ENCODE measurements around the gene ZBTB7A. TPM values are rescaled to one million over a fixed set of nuclear protein-coding genes. Genes with fewer than 3 reads are reported as not detected.

ZBTB7A gene
- total RNA-seq, 1 experiment from 2014 or later: 49.5 TPM

GRCh38 chr19:4051175-4052101 lies 15.3 kb downstream of the ZBTB7A start:
- BruUV-seq (replicated peaks): no TSS peak
- H4K20me1 ChIP-seq (ENCODE audit: insufficient read depth): peaks cover 8% of the 10 kb centered on the region; the same call in 1 of the 2 replicates
- POLR2A ChIA-PET: no interaction called here
- no peak overlapping the region for H2AFZ ChIP-seq (ENCODE audit: low read depth, low read length, poor library complexity, severe bottlenecking)
- no peak overlapping the region for H3K9ac ChIP-seq (ENCODE audit: low read length)
- ATAC-seq: no peak
- intact Hi-C loops (cut with micrococcal nuclease): no loop called here
- CTCF ChIA-PET: no interaction called here
- RAD21 ChIA-PET (ENCODE audit: low non-redundant PET in 1 of 2, low total read pairs in 2 of 2, uncharacterized antibody in 2 of 2, unreplicated experiment in 2 of 2): no interaction called here
- DNase-seq (ENCODE audit: low read depth, low spot score): no peak
- no peaks in the 10 kb centered on the region for H3K9me3 ChIP-seq (ENCODE audit: control insufficient read depth in 1 of 2, insufficient read depth in 1 of 2, low read depth in 1 of 2, low read length in 2 of 2)
- H3K4me2 ChIP-seq (ENCODE audit: low read length): no peak overlapping the region
- no peaks in the 10 kb centered on the region for H3K9me2 ChIP-seq (ENCODE audit: insufficient read depth)
- no peak overlapping the region for H3K4me3 ChIP-seq (replicated peaks in 1 of 2; ENCODE audit: low read depth in 1 of 2, low read length in 2 of 2)
- no peaks in the 10 kb centered on the region; a peak in 1 of 4 replicates for H3K4me1 ChIP-seq (ENCODE audit: control insufficient read depth in 1 of 2, insufficient read depth in 2 of 2, low read length in 2 of 2)
- no peak for TF ChIP-seq RAD21 (IDR thresholded peaks at IDR 0.05; ENCODE audit: low read depth)
- no peak for TF ChIP-seq EGR1 (IDR thresholded peaks at IDR 0.05; ENCODE audit: low read depth)
- no peak for TF ChIP-seq ELF1 (IDR thresholded peaks at IDR 0.05; ENCODE audit: borderline replicate concordance, low read depth)
- no peak for TF ChIP-seq FOSL1 (IDR thresholded peaks at IDR 0.05; ENCODE audit: low read depth)
- TF ChIP-seq YY1 (IDR thresholded peaks at IDR 0.05; ENCODE audit: extremely low read depth, insufficient replicate concordance, low read depth, low read length): no peak
- TF ChIP-seq ZNF274 (IDR thresholded peaks at IDR 0.05; ENCODE audit: low read depth, low read length): no peak
- no peak for TF ChIP-seq JUND (IDR thresholded peaks at IDR 0.05)
- TF ChIP-seq TCF7L2 (IDR thresholded peaks at IDR 0.05; ENCODE audit: borderline replicate concordance, extremely low read depth, insufficient read depth, insufficient read length): no peak
- TF ChIP-seq CBX3 (IDR thresholded peaks at IDR 0.05; ENCODE audit: low read depth): no peak
- no peak for TF ChIP-seq SIN3A (IDR thresholded peaks at IDR 0.05; ENCODE audit: low read depth)
- no peak for TF ChIP-seq SP1 (IDR thresholded peaks at IDR 0.05; ENCODE audit: low read depth)
- TF ChIP-seq ZBTB33 (IDR thresholded peaks at IDR 0.05; ENCODE audit: extremely low read depth, insufficient replicate concordance, low read length): no peak
- no peak for TF ChIP-seq EZH2phosphoT487 (IDR thresholded peaks at IDR 0.05; ENCODE audit: borderline replicate concordance)
- no peak for TF ChIP-seq POLR2A (IDR thresholded peaks at IDR 0.05; ENCODE audit: borderline replicate concordance, extremely low read depth, insufficient read depth, insufficient read length)
- TF ChIP-seq ZFX (IDR thresholded peaks at IDR 0.05): no peak
- no peak for TF ChIP-seq REST (IDR thresholded peaks at IDR 0.05; ENCODE audit: low read depth)
- no peak for TF ChIP-seq CTCF (IDR thresholded peaks at IDR 0.05 in 2 of 3, conservative IDR thresholded peaks at IDR 0.05 in 1 of 3; ENCODE audit: borderline replicate concordance in 1 of 3, insufficient read depth in 1 of 3, low read depth in 2 of 3, low read length in 2 of 3)
- no peak for TF ChIP-seq MAX (IDR thresholded peaks at IDR 0.05)
- no peak for TF ChIP-seq EZH2 (IDR thresholded peaks at IDR 0.05)
- peaks cover 30 to 34% of the 10 kb centered on the region in 2 experiments; a peak in 3 of 4 replicates for H3K36me3 ChIP-seq (ENCODE audit: control insufficient read depth in 1 of 2, insufficient read depth in 2 of 2, low read length in 2 of 2)
- no peaks in the 10 kb centered on the region for H3K27me3 ChIP-seq (ENCODE audit: insufficient read depth, low read length)
- H3K27ac ChIP-seq (ENCODE audit: low read depth, low read length): peak overlapping the region; percentile 1; the same call in 1 of the 2 replicates
- H3K79me2 ChIP-seq (ENCODE audit: insufficient read depth, low read length): peaks cover 94% of the 10 kb centered on the region
